ENCODE measurements around the gene CHCHD5. TPM values are rescaled to one million over a fixed set of nuclear protein-coding genes. Genes with fewer than 3 reads are reported as not detected.
"Not testable (repeated sequence)": the region's sequence is repeated elsewhere in the genome, so short reads cannot be mapped to it uniquely, and the experiment has no call there.

CHCHD5 gene
- total RNA-seq, 2 experiments from 2014 or later, result 25.4 to 27.8 TPM

DNA sequence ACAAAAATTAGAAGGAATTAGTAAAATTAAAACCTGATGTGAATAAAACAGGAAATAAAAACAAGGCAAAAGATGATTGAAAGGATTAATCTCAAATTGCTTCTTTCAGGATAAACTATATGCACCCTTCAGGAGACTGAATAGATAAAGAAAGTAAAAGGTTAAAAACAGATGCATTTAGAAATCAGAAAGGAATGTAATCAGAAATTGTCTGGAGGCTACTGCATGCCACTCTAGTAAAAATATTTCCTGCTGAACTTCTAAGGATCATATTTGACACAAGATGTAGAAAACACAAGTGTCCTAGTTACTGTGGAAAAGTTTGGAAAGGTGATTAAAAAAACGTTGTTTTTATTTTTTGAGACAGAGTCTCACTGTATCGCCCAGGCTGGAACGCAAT lies 16.2 kb downstream of the CHCHD5 start:
- no peak overlapping the region for H3K27ac Mint-ChIP-seq
- no peak for DNase-seq
- peaks cover 6% of the 10 kb centered on the region for H3K4me1 Mint-ChIP-seq
- H3K4me3 Mint-ChIP-seq, result no peak overlapping the region
- H3K27me3 Mint-ChIP-seq, result no peaks in the 10 kb centered on the region
- no peak for ATAC-seq
- CTCF ChIA-PET, result interaction anchor here (0.6 to 9.2 kb wide), 36 partner anchors 8 to 347 kb away, joined by 3 to 155 read pairs (median 4); partner anchors contain the start of genes CHCHD5 and NT5DC4
- H3K36me3 Mint-ChIP-seq, result no peaks in the 10 kb centered on the region
- H3K9me3 Mint-ChIP-seq (ENCODE audit: low read depth), result no peaks in the 10 kb centered on the region

GRCh38 chr2:112601754-112602153 lies 17.3 kb downstream of the CHCHD5 start:
- H3K27me3 Mint-ChIP-seq, result no peaks in the 10 kb centered on the region
- ATAC-seq, result no peak
- H3K4me3 Mint-ChIP-seq, result no peak overlapping the region
- no peaks in the 10 kb centered on the region for H3K36me3 Mint-ChIP-seq
- H3K27ac Mint-ChIP-seq, result no peak overlapping the region
- H3K9me3 Mint-ChIP-seq (ENCODE audit: low read depth), result no peaks in the 10 kb centered on the region
- CTCF ChIA-PET, result interaction anchor here (1.1 to 9.2 kb wide), 7 partner anchors 9 to 148 kb away, joined by 3 to 155 read pairs (median 18); partner anchors contain the start of gene NT5DC4
- H3K4me1 Mint-ChIP-seq, result peaks cover 6% of the 10 kb centered on the region
- DNase-seq, result no peak

DNA sequence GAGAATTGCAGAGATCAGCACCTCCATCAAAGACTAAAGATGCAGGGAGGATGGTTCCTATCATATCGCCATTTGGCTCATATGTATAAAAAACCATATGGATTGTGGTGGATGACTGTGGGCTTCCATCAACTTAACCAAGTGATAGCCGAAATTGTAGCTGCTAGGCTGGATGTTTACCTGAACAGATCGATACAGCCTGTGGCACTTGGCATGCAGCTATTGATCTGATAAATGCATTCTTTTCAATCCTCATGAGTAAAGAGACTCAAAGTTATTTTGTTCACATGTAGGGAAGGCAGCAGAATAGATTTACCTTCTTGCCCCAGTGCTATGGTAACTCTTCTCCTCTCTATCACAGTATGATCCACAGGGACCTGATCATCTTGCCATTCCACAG lies 18.5 kb downstream of the CHCHD5 start:
- ATAC-seq, result no peak
- DNase-seq, result no peak
- H3K9me3 Mint-ChIP-seq (ENCODE audit: low read depth), result no peaks in the 10 kb centered on the region
- H3K27me3 Mint-ChIP-seq, result no peaks in the 10 kb centered on the region
- H3K4me1 Mint-ChIP-seq, result peaks cover 6% of the 10 kb centered on the region
- no peaks in the 10 kb centered on the region for H3K36me3 Mint-ChIP-seq
- H3K27ac Mint-ChIP-seq, result no peak overlapping the region
- CTCF ChIA-PET, result interaction anchor here (0.9 to 9.2 kb wide), 7 partner anchors 9 to 481 kb away, joined by 3 to 155 read pairs (median 4); partner anchors contain the start of gene NT5DC4
- H3K4me3 Mint-ChIP-seq, result no peak overlapping the region

- H3K36me3 Mint-ChIP-seq, result no peaks in the 10 kb centered on the region
- no peaks in the 10 kb centered on the region for H3K27me3 Mint-ChIP-seq
- DNase-seq, result no peak
- ATAC-seq, result no peak
- no peak overlapping the region for H3K27ac Mint-ChIP-seq
- H3K9me3 Mint-ChIP-seq (ENCODE audit: low read depth), result no peaks in the 10 kb centered on the region
- peaks cover 8% of the 10 kb centered on the region for H3K4me1 Mint-ChIP-seq
- H3K4me3 Mint-ChIP-seq, result no peak overlapping the region
- CTCF ChIA-PET, result interaction anchor here (0.9 to 9.2 kb wide), 12 partner anchors 10 to 482 kb away, joined by 3 to 155 read pairs (median 4); partner anchors contain the start of gene NT5DC4
These were observed 19.3 kb downstream of the CHCHD5 start for GRCh38 chr2:112603731-112604130.

GRCh38 chr2:112604952-112605351 lies 20.5 kb downstream of the CHCHD5 start:
- H3K4me1 Mint-ChIP-seq, result peaks cover 6% of the 10 kb centered on the region
- DNase-seq (no peak), ATAC-seq (no peak)
- H3K9me3 Mint-ChIP-seq (ENCODE audit: low read depth), result peaks cover 2% of the 10 kb centered on the region
- H3K27me3 Mint-ChIP-seq, result peaks cover 5% of the 10 kb centered on the region
- H3K36me3 Mint-ChIP-seq, result peaks cover 1% of the 10 kb centered on the region
- H3K27ac Mint-ChIP-seq, result no peak overlapping the region
- CTCF ChIA-PET, result interaction anchor here (1.0 to 9.2 kb wide), 7 partner anchors 11 to 337 kb away, joined by 3 to 155 read pairs (median 5); partner anchors contain the start of gene NT5DC4
- no peak overlapping the region for H3K4me3 Mint-ChIP-seq

- peaks cover 1% of the 10 kb centered on the region for H3K36me3 Mint-ChIP-seq
- H3K4me1 Mint-ChIP-seq, result peaks cover 3% of the 10 kb centered on the region
- ATAC-seq, result no peak
- no peak overlapping the region for H3K4me3 Mint-ChIP-seq
- CTCF ChIA-PET, result interaction anchor here (1.9 to 9.2 kb wide), 3 partner anchors 21 to 120 kb away, joined by 4 to 155 read pairs (median 7); partner anchors contain the start of gene NT5DC4
- H3K9me3 Mint-ChIP-seq (ENCODE audit: low read depth), result peaks cover 2% of the 10 kb centered on the region
- H3K27ac Mint-ChIP-seq, result no peak overlapping the region
- H3K27me3 Mint-ChIP-seq, result peaks cover 13% of the 10 kb centered on the region
- no peak for DNase-seq
These were observed 21.5 kb downstream of the CHCHD5 start for GRCh38 chr2:112605926-112606325.

DNA sequence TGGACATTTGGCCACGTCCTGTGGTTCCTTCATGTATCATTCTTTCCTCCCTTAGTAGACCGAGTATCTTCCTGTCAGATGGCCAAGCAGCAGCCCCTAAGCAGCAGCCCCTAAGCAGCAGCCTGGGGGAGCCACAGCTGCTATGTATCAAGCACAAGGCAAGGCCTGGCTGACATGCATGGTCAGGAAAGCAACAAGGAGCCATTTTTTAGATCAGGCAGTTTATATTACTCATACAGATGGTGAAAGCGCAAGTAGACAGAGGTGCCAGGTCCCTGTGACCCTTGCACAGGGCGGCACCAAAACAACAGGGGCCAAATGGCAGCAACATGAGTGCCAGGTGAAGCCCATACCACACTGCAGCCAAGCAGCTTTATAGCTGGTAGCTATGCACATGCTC lies 22.1 kb downstream of the CHCHD5 start:
- ATAC-seq, result no peak
- no peak overlapping the region for H3K4me3 Mint-ChIP-seq

DNA sequence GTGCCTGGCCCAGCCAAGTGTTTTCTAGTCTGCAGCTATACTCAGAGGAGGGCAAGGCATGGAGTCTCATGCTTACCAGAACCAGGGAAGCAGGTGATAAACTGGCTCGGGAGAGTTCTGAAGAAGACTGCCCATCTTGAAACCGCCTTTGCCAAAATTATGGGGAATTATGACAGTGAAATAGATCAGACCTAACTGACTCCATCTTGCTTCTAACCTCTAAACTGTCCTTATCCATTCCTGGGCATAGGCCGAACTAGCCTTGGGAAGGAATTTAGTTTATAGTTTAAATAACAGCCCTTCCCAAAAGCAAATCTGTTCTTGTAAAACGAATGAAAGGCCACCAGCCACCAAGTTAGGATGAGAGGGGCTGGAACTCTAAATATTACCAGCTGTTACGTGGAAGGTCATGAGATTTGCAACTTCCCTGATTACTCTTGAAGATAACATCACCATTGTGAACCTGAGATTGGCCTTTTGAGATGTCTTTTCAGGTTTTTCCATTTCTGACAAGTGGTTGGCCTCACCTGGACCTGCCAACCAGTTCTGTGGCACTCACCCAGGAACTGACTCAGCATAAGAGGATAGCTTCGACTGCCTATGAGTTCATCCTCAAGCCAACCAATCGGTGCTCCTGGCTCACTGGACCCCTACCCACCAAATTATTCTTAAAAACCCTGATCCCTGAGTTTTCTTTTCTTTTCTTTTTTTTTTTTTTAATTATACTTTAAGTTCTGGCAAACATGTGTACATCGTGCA lies 23.4 kb downstream of the CHCHD5 start:
- Mint-ChIP-seq H3K4me3 (no peak overlapping the region), H3K36me3 (peaks cover 1% of the 10 kb centered on the region), H3K9me3 (ENCODE audit: low read depth) (peaks cover 2% of the 10 kb centered on the region), H3K27me3 (peaks cover 29% of the 10 kb centered on the region), H3K27ac (no peak overlapping the region), H3K4me1 (peaks cover 2% of the 10 kb centered on the region)
- CTCF ChIA-PET, result interaction anchor here (1.1 to 9.2 kb wide), 2 partner anchors 8 to 118 kb away, joined by 3 to 155 read pairs; partner anchors contain the start of gene NT5DC4
- DNase-seq (no peak), ATAC-seq (no peak)

More for the DNA sequence above, 22.1 kb downstream of the CHCHD5 start:
- H3K27me3 Mint-ChIP-seq, result peaks cover 19% of the 10 kb centered on the region
- H3K36me3 Mint-ChIP-seq, result peaks cover 1% of the 10 kb centered on the region
- CTCF ChIA-PET, result interaction anchor here (2.5 to 9.2 kb wide), 2 partner anchors 21 to 120 kb away, joined by 7 to 155 read pairs; partner anchors contain the start of gene NT5DC4
- peaks cover 2% of the 10 kb centered on the region for H3K9me3 Mint-ChIP-seq (ENCODE audit: low read depth)
- peaks cover 2% of the 10 kb centered on the region for H3K4me1 Mint-ChIP-seq
- DNase-seq, result no peak
- no peak overlapping the region for H3K27ac Mint-ChIP-seq

- H3K4me1 Mint-ChIP-seq; H3K27ac Mint-ChIP-seq; H3K36me3 Mint-ChIP-seq; H3K9me3 Mint-ChIP-seq (ENCODE audit: low read depth); H3K4me3 Mint-ChIP-seq; DNase-seq; ATAC-seq: not testable (repeated sequence)
- H3K27me3 Mint-ChIP-seq, result peaks cover 41% of the 10 kb centered on the region
- CTCF ChIA-PET, result interaction anchor here (1.1 kb wide), 1 partner anchor 9 kb away, joined by 3 read pairs; no protein-coding TSS in a partner anchor
These were observed 24.9 kb downstream of the CHCHD5 start for GRCh38 chr2:112609320-112609719.

DNA sequence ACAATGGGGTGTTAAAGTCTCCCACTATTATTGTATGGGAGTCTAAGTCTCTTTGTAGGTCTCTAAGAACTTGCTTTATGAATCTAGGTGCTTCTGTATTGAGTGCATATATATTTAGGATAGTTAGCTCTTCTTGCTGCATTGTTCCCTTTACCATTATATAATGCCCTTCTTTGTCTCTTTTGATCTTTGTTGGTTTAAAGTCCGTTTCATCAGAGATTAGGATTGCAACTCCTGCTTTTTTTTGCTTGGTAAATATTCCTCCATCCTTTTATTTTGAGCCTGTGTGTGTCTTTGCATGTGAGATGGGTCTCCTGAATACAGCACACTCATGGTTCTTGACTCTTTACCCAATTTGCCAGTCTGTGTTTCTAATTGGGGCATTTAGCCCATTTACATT lies 27.9 kb downstream of the CHCHD5 start:
- DNase-seq; H3K36me3 Mint-ChIP-seq; H3K27ac Mint-ChIP-seq; H3K4me3 Mint-ChIP-seq; H3K9me3 Mint-ChIP-seq (ENCODE audit: low read depth); H3K4me1 Mint-ChIP-seq; ATAC-seq: not testable (repeated sequence)
- H3K27me3 Mint-ChIP-seq, result peaks cover 41% of the 10 kb centered on the region
- CTCF ChIA-PET, result interaction anchor here (0.8 to 1.5 kb wide), 2 partner anchors 13 to 113 kb away, joined by 3 to 5 read pairs; no protein-coding TSS in a partner anchor

- DNase-seq (no peak), ATAC-seq (no peak)
- no peak overlapping the region for H3K4me3 Mint-ChIP-seq
- H3K27me3 Mint-ChIP-seq, result peaks cover 41% of the 10 kb centered on the region
- peaks cover 2% of the 10 kb centered on the region for H3K9me3 Mint-ChIP-seq (ENCODE audit: low read depth)
- peaks cover 1% of the 10 kb centered on the region for H3K36me3 Mint-ChIP-seq
- CTCF ChIA-PET, result interaction anchor here (1.4 to 2.2 kb wide), 2 partner anchors 11 to 14 kb away, joined by 6 to 8 read pairs; no protein-coding TSS in a partner anchor
- H3K27ac Mint-ChIP-seq, result no peak overlapping the region
- no peaks in the 10 kb centered on the region for H3K4me1 Mint-ChIP-seq
These were observed 29.9 kb downstream of the CHCHD5 start for GRCh38 chr2:112614201-112614840.

GRCh38 chr2:112615051-112615450 lies 30.6 kb downstream of the CHCHD5 start:
- no peak for ATAC-seq
- no peak overlapping the region for H3K27ac Mint-ChIP-seq
- DNase-seq, result no peak
- CTCF ChIA-PET, result interaction anchor here (1.9 to 2.2 kb wide), 2 partner anchors 9 to 15 kb away, joined by 4 to 8 read pairs; no protein-coding TSS in a partner anchor
- no peak overlapping the region for H3K4me3 Mint-ChIP-seq
- peaks cover 36% of the 10 kb centered on the region for H3K27me3 Mint-ChIP-seq
- no peaks in the 10 kb centered on the region for H3K36me3 Mint-ChIP-seq
- no peaks in the 10 kb centered on the region for H3K4me1 Mint-ChIP-seq
- H3K9me3 Mint-ChIP-seq (ENCODE audit: low read depth), result no peaks in the 10 kb centered on the region

DNA sequence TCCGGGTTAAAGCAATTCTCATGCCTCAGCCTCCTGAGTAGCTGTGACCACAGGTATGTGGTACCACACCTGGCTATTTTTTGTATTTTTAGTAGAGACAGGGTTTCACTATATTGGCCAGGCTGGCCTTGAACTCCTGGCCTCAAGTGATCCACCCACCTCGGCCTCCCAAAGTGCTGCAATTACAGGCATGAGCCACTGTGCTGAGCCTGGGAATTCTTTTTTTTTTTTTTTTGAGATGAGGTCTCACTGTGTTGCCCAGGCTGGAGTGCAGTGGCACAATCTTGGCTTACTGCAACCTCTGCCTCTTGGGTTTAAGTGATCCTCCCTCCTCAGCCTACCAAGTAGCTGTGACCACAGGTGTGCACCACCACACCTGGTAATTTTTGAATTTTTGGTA lies 31.4 kb downstream of the CHCHD5 start:
- not testable (repeated sequence) for H3K36me3 Mint-ChIP-seq; H3K4me1 Mint-ChIP-seq; H3K4me3 Mint-ChIP-seq; DNase-seq; H3K9me3 Mint-ChIP-seq (ENCODE audit: low read depth); ATAC-seq; H3K27ac Mint-ChIP-seq
- H3K27me3 Mint-ChIP-seq, result peaks cover 31% of the 10 kb centered on the region
- CTCF ChIA-PET, result interaction anchor here (0.7 to 2.2 kb wide), 5 partner anchors 8 to 110 kb away, joined by 3 to 8 read pairs (median 4); no protein-coding TSS in a partner anchor

All from activated CD8-positive, alpha-beta memory T cell treated with anti-CD3 and anti-CD28 coated beads, Interleukin-2, amount 10 ng/mL, durations not matched to agents 7 days and 5 days (primary cell).